ENCODE data around the gene SCYL2. TPM values are rescaled to one million over a fixed set of nuclear protein-coding genes. Genes with fewer than 3 reads are reported as not detected.
"Not testable (repeated sequence)": the region's sequence is repeated elsewhere in the genome, so short reads cannot be mapped to it uniquely, and the experiment has no call there.

SCYL2 gene
- polyA plus RNA-seq (2013, experiment 1 of 4) = 40.7 TPM
- polyA plus RNA-seq (2013, experiment 2 of 4) = 45.2 TPM
- polyA plus RNA-seq (2013, experiment 3 of 4) = 46.9 TPM
- polyA plus RNA-seq (2013, experiment 4 of 4) = 52.4 TPM

DNA sequence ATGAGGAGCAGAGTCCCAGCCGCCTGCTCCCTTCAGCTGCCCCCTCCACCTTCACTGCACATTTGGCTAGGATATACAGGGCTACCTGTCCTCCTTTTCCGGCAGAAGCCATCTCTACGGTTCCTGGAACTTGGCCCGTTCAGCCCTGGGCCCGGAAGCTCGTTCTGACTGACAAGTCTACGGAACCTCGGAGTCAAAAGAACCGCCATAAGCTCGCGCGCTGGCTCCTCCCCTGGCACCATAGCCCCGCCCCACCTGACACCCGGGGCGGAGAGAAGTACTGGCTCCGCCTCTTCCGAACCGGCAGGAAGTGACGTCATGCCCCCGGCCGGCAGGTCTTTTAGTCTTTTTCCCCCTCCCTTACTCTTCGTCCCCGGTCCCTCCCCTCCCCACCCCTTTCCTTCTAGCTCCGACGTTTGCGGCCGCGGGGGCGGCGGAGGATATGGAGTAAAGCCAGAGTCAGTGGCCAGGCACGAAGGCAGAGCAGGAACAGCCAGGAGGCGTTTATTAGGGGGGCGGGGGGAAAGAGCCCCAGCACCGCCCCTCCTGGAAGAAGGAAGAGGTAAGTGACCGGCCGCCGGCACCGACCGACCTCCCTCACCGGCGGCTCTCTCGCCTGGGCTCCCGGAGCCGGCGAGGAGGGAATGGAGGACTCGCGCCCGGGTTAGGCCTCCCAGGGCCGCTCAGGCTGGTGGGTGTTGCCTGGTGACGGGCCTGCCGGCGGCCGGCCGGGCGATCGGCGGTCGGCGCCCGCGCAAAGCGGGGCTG lies at the start of gene SCYL2, which contains the start of gene DEPDC4:
TSS of gene SCYL2 (plus strand) at position 343 of the 768 bp plus-strand sequence. CDS start 15,794 bp downstream, outside the sequence.
TSS of gene DEPDC4 (minus strand) at position 245 of the 768 bp plus-strand sequence. CDS start at position 242, 3 bp downstream.
- H3K27ac ChIP-seq (ENCODE audit: insufficient read depth, low read depth, low read length, poor library complexity, severe bottlenecking) = peak within 1 kb of the TSS; percentile 96
- no peaks in the 10 kb centered on the region for H3K27me3 ChIP-seq (ENCODE audit: control insufficient read depth, insufficient read depth, low read length, poor library complexity, severe bottlenecking)
- H3K4me3 ChIP-seq (ENCODE audit: insufficient read depth, low read depth, low read length) = peak within 1 kb of the TSS; percentile 97
- H3K36me3 ChIP-seq (ENCODE audit: control insufficient read depth, insufficient read depth, low read length) = no peaks in the 10 kb centered on the region
- H3K4me1 ChIP-seq (ENCODE audit: control insufficient read depth, insufficient read depth, low read length) = no peaks in the 10 kb centered on the region
- WGBS, 2 experiments = 0% methylated on average over 58 to 62 of the region's 62 CpGs
- H3K9me3 ChIP-seq (ENCODE audit: control insufficient read depth, low read length) = no peaks in the 10 kb centered on the region

GRCh38 chr12:100219328-100220109 lies 47.5 kb upstream of the SCYL2 start:
- no peaks in the 10 kb centered on the region for H3K27me3 ChIP-seq (ENCODE audit: control insufficient read depth, insufficient read depth, low read length, poor library complexity, severe bottlenecking)
- H3K4me3 ChIP-seq (ENCODE audit: insufficient read depth, low read depth, low read length) = no peak overlapping the region
- no peaks in the 10 kb centered on the region for H3K4me1 ChIP-seq (ENCODE audit: control insufficient read depth, insufficient read depth, low read length)
- no peaks in the 10 kb centered on the region for H3K9me3 ChIP-seq (ENCODE audit: control insufficient read depth, low read length)
- peaks cover 10% of the 10 kb centered on the region for H3K36me3 ChIP-seq (ENCODE audit: control insufficient read depth, insufficient read depth, low read length)
- peak overlapping the region; percentile 23 for H3K27ac ChIP-seq (ENCODE audit: insufficient read depth, low read depth, low read length, poor library complexity, severe bottlenecking)
- WGBS, 2 experiments = 94 to 96% methylated on average over 4 to 5 of the region's 5 CpGs

DNA sequence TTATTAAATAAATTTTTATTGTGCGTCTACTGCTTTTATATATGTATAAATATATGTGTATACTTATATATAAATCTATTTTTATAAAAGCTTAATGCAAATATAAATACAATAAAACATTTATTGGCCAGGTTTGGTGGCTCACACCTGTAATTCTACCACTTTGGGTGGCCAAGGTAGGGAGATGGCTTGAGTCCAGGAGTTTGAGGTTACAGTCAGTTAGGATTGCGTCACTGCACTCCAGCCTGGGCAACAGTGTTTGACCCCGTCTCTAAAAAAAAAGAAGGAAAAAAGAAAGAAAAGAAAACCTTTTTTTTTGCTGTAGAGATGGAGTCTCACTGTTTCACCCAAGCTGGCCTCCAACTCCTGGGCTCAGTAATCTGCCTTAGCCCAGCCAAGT lies 45.5 kb upstream of the SCYL2 start:
- WGBS, 2 experiments = 92 to 95% methylated on average over 2 of the region's 3 CpGs

DNA sequence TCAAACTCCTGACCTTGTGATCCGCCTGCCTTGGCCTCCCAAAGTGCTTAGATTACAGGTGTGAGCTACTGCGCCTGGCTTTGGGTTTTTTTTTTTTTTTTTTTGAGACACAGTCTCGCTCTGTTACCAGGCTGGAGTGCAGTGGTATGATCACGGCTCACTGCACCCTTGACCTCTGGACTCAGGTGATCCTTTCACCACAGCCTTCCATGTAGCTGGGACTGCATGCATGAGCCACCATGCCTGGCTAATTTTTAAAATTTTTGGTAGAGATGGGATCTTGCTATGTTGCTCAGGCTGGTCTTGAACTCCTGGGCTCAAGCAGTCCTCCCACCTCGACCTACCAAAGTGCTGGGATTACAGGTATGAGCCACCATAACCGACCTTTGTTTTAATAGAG lies 44.8 kb upstream of the SCYL2 start:
- H3K36me3 ChIP-seq (ENCODE audit: control insufficient read depth, insufficient read depth, low read length); H3K4me1 ChIP-seq (ENCODE audit: control insufficient read depth, insufficient read depth, low read length); H3K4me3 ChIP-seq (ENCODE audit: insufficient read depth, low read depth, low read length); H3K9me3 ChIP-seq (ENCODE audit: control insufficient read depth, low read length); H3K27ac ChIP-seq (ENCODE audit: insufficient read depth, low read depth, low read length, poor library complexity, severe bottlenecking); H3K27me3 ChIP-seq (ENCODE audit: control insufficient read depth, insufficient read depth, low read length, poor library complexity, severe bottlenecking): not testable (repeated sequence)
- 92 to 93% methylated on average over 6 of the region's 6 CpGs for WGBS, 2 experiments

More for the DNA sequence above, 45.5 kb upstream of the SCYL2 start:
- Histone ChIP-seq H3K27me3 (ENCODE audit: control insufficient read depth, insufficient read depth, low read length, poor library complexity, severe bottlenecking) (no peaks in the 10 kb centered on the region), H3K36me3 (ENCODE audit: control insufficient read depth, insufficient read depth, low read length) (peaks cover 5% of the 10 kb centered on the region), H3K9me3 (ENCODE audit: control insufficient read depth, low read length) (no peaks in the 10 kb centered on the region), H3K4me1 (ENCODE audit: control insufficient read depth, insufficient read depth, low read length) (no peaks in the 10 kb centered on the region), H3K27ac (ENCODE audit: insufficient read depth, low read depth, low read length, poor library complexity, severe bottlenecking) (no peak overlapping the region), H3K4me3 (ENCODE audit: insufficient read depth, low read depth, low read length) (no peak overlapping the region)

DNA sequence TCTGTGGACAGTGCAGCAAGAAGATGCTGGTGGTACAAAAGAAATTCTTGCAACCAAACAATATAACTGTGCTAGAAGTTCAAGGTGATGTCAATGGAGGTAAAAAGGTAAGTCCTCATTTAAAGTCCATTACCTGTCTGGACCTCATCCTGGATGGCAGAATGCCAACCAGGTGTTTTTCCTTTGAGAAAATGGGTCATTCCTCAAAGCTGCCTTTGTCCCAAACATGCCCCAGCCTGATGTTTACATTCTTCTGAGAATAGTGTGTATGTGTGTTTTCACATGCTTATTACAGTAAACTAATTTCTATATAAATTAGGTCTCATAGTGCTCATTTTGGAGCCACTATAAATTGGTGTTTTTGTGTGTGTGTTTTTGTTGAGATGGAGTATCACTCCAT lies 41.5 kb upstream of the SCYL2 start:
- H3K27ac ChIP-seq (ENCODE audit: insufficient read depth, low read depth, low read length, poor library complexity, severe bottlenecking) = no peak overlapping the region
- no peaks in the 10 kb centered on the region for H3K27me3 ChIP-seq (ENCODE audit: control insufficient read depth, insufficient read depth, low read length, poor library complexity, severe bottlenecking)
- H3K9me3 ChIP-seq (ENCODE audit: control insufficient read depth, low read length) = no peaks in the 10 kb centered on the region
- H3K4me1 ChIP-seq (ENCODE audit: control insufficient read depth, insufficient read depth, low read length) = no peaks in the 10 kb centered on the region
- H3K36me3 ChIP-seq (ENCODE audit: control insufficient read depth, insufficient read depth, low read length) = peaks cover 4% of the 10 kb centered on the region
- no peak overlapping the region for H3K4me3 ChIP-seq (ENCODE audit: insufficient read depth, low read depth, low read length)

DNA sequence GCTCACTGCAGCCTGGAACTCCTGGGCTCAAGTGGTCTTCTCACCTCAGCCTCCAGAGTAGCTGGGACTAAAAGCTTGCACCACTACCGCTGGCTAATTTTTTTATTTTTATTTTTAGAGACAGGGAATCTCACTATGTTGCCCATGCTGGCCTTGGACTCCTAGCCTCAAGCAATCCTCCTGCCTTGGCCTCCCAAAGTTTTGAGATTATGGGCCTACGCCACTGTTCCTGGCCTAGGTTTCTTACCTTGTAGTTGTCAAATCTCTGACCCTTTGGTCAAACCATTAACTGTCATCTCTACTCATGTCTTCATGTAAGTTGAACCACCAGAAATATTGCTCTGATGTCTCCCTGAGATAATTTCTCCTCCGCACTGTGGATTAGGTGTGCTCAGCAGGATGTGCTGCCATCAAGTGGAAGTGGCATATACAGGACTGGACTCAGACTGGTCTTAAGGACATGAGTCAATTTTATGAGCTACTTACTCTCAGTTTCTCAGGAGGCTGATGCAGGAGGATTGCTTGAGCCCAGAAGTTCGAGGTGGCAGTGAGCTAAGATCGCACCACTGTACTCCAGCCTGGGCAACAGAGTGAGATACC lies 37.8 kb upstream of the SCYL2 start:
- 93 to 95% methylated on average over 5 of the region's 5 CpGs for WGBS, 2 experiments
- Histone ChIP-seq H3K27me3 (ENCODE audit: control insufficient read depth, insufficient read depth, low read length, poor library complexity, severe bottlenecking) (no peaks in the 10 kb centered on the region), H3K27ac (ENCODE audit: insufficient read depth, low read depth, low read length, poor library complexity, severe bottlenecking) (no peak overlapping the region), H3K4me3 (ENCODE audit: insufficient read depth, low read depth, low read length) (no peak overlapping the region), H3K4me1 (ENCODE audit: control insufficient read depth, insufficient read depth, low read length) (no peaks in the 10 kb centered on the region), H3K9me3 (ENCODE audit: control insufficient read depth, low read length) (no peaks in the 10 kb centered on the region), H3K36me3 (ENCODE audit: control insufficient read depth, insufficient read depth, low read length) (no peaks in the 10 kb centered on the region)

DNA sequence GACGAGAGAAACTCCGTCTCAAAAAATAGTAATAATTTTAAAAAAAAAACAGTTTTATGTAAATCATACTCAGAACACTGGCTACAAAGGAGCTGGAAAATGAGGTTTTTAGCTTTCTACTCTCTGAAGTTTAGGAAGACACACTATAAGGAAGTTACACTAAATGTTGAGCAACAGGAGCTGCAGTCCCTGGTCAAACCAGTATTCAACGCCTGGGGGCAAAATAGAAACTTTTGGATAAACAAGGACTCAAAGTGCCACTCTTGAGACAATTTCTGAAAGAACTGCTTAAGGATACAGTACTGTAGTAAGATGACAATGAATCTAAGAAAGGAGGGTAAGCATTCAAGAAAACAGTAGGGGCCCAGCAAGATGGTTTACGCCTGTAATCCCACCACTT lies 37.1 kb upstream of the SCYL2 start:
- no peak overlapping the region for H3K27ac ChIP-seq (ENCODE audit: insufficient read depth, low read depth, low read length, poor library complexity, severe bottlenecking)
- no peaks in the 10 kb centered on the region for H3K4me1 ChIP-seq (ENCODE audit: control insufficient read depth, insufficient read depth, low read length)
- H3K4me3 ChIP-seq (ENCODE audit: insufficient read depth, low read depth, low read length) = no peak overlapping the region
- H3K36me3 ChIP-seq (ENCODE audit: control insufficient read depth, insufficient read depth, low read length) = no peaks in the 10 kb centered on the region
- no peaks in the 10 kb centered on the region for H3K27me3 ChIP-seq (ENCODE audit: control insufficient read depth, insufficient read depth, low read length, poor library complexity, severe bottlenecking)
- WGBS, 2 experiments = 95 to 97% methylated on average over 2 of the region's 4 CpGs
- no peaks in the 10 kb centered on the region for H3K9me3 ChIP-seq (ENCODE audit: control insufficient read depth, low read length)

DNA sequence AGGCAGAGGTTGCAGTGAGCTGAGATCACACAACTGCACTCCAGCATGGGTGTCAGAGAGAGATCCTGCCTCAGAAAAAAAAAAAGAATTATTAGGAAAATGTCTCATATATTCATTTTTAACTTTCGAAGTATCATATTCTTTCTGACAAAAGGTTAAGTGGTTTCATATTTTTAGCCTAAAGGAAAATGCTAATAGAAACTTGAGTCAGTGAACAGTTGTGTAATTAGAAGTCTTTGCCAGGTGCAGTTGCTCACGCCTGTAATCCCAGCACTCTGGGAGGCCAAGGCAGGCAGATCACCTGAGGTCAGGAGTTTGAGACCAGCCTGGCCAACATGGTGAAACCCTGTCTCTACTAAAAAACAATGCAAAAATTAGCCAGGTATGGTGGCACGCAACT lies 35.1 kb upstream of the SCYL2 start:
- H3K27ac ChIP-seq (ENCODE audit: insufficient read depth, low read depth, low read length, poor library complexity, severe bottlenecking); H3K36me3 ChIP-seq (ENCODE audit: control insufficient read depth, insufficient read depth, low read length); H3K4me1 ChIP-seq (ENCODE audit: control insufficient read depth, insufficient read depth, low read length); H3K27me3 ChIP-seq (ENCODE audit: control insufficient read depth, insufficient read depth, low read length, poor library complexity, severe bottlenecking); H3K4me3 ChIP-seq (ENCODE audit: insufficient read depth, low read depth, low read length); H3K9me3 ChIP-seq (ENCODE audit: control insufficient read depth, low read length): not testable (repeated sequence)
- 92 to 95% methylated on average over 3 of the region's 3 CpGs for WGBS, 2 experiments

DNA sequence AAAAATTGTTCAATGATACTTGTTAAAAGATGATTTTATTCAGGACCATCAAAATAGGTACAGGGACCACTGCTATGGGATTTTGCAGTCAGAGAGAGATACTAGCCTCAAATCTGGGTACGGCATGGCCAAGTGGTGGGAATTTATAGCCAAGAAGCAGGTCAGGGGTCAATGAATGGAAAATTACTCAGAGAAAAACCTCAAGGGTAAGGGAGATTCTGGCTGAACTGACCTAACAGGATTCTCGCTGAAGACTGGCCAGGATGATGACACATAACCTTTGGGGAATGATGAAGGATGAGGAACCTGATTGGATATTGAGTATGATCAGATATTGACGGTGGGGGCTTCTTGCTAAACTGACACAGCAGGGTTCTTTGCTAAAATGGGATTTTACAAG lies 32.8 kb upstream of the SCYL2 start:
- whole genome bisulfite sequencing, 2 experiments = 79 to 83% methylated on average over 3 of the region's 3 CpGs
- no peak overlapping the region for H3K27ac ChIP-seq (ENCODE audit: insufficient read depth, low read depth, low read length, poor library complexity, severe bottlenecking)
- H3K4me3 ChIP-seq (ENCODE audit: insufficient read depth, low read depth, low read length) = no peak overlapping the region
- no peaks in the 10 kb centered on the region for H3K36me3 ChIP-seq (ENCODE audit: control insufficient read depth, insufficient read depth, low read length)
- no peaks in the 10 kb centered on the region for H3K27me3 ChIP-seq (ENCODE audit: control insufficient read depth, insufficient read depth, low read length, poor library complexity, severe bottlenecking)
- H3K4me1 ChIP-seq (ENCODE audit: control insufficient read depth, insufficient read depth, low read length) = no peaks in the 10 kb centered on the region
- H3K9me3 ChIP-seq (ENCODE audit: control insufficient read depth, low read length) = no peaks in the 10 kb centered on the region

Data from ectodermal cell (in vitro differentiated cells).